ENCODE results near the gene MYT1.
"Not testable (repeated sequence)": the region's sequence is repeated elsewhere in the genome, so short reads cannot be mapped to it uniquely, and the experiment has no call there.

Gene MYT1

GRCh38 chr20:64280460-64280843 is 116.2 kb downstream of the MYT1 start:
- no peak for DNase-seq

DNA sequence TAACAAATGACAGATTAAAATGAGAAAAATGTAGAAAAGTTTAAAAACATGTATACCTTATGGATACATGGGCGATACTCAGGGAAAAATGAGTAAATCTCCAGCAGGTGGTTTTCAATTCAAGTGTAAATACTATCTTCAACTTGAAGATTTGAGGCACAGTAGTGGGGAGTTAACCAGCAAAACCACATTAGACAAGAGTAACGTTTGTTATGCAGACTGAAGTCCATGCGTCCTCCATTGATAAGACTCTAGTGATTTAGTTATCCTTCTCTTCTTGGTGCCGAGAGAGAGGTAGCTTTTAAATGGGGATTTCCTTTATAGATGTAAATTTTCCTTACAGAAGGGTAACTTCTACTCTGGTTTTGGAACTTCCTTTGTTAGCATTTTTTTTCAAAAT is 119.4 kb downstream of the MYT1 start:
- no peak for DNase-seq

DNA sequence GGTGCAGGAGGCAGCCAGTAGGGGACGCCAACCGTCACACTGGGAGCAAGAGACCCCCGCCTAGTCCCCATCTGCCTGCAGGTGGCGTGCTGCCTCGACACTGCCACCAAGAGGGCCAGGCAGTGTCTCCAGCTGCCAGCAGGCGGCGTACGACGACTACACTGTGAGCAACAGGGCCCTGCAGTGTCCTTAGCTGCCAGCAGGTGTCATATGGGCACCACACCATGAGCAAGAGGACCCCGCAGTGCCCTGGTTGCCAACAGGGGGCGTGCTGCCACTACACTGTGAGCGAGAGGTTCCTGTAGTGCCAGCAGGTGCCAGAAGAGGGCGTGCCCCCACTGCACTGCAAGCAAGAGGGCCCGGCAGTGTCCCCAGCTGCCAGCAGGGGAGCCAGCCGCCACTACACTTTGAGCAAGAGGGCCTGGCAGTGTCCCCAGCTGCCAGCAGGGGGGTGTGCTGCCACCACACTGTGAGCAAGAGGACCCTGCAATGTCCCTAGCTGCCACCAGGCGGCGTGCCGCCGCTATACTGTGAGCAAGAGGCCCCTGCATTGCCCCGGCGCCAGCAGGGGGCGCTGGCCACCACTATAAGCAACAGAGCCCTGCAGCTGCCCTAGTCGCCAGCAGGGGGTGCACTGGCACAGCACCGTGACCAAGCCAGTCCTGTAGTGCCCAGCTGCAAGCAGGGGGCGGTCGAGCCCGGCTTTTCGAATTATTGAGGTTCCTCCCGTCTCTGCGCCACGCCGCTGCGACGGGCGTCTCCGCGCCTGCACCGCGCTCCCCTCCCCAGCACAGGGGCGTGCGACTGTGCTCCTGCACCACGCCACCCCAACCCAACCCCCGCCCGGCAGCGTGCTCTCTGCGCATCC is 121.6 kb downstream of the MYT1 start:
- not testable (repeated sequence) for DNase-seq

- not testable (repeated sequence) for DNase-seq
Observed at GRCh38 chr20:64286447-64287263, 122.4 kb downstream of the MYT1 start.

DNA sequence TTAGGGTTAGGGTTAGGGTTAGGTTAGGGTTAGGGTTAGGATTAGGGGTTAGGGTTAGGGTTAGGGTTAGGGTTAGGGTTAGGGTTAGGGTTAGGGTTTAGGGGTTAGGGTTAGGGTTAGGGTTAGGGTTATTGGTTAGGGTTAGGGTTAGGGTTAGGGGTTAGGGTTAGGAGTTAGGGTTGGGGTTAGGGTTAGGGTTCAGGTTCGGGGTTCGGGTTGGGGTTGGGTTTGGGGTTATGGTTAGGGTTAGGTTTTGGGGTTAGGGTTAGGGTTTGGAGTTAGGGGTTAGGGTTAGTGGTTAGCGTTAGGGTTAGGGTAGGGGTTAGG is 123.0 kb downstream of the MYT1 start:
- DNase-seq, result not testable (repeated sequence)

Data from fibroblast of skin of abdomen (primary cell).